ENCODE data around the gene EHD4. TPM values are rescaled to one million over a fixed set of nuclear protein-coding genes. Genes with fewer than 3 reads are reported as not detected.

Gene EHD4
- polyA plus RNA-seq, 2 of the 4 experiments (the other 2 are of a cell fraction) = 8.2 to 9.0 TPM

DNA sequence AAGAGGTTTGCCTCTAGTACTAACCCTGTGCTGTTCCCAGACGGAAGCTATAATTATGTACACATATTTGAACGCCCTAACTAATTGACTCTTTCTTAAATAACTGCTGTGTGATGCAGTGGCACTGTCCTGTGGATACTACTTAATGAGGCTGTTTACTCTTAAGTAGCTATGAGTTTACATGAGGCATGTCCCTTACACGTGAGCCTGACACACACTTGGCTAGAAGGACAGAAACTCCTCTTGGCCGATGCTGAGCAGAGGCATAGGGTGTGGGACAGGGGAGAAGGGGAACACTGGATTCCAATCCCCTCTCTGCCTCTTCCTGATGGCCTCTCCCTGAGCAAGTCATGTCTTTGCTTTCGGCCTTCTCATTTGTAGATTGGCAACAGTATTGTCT lies 21.9 kb downstream of the EHD4 start:
- FAIRE-seq = no peak
- TF ChIP-seq, protein P1, sequence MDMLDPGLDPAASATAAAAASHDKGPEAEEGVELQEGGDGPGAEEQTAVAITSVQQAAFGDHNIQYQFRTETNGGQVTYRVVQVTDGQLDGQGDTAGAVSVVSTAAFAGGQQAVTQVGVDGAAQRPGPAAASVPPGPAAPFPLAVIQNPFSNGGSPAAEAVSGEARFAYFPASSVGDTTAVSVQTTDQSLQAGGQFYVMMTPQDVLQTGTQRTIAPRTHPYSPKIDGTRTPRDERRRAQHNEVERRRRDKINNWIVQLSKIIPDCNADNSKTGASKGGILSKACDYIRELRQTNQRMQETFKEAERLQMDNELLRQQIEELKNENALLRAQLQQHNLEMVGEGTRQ (IDR thresholded peaks at IDR 0.05) = no peak
- TF ChIP-seq, protein P2, sequence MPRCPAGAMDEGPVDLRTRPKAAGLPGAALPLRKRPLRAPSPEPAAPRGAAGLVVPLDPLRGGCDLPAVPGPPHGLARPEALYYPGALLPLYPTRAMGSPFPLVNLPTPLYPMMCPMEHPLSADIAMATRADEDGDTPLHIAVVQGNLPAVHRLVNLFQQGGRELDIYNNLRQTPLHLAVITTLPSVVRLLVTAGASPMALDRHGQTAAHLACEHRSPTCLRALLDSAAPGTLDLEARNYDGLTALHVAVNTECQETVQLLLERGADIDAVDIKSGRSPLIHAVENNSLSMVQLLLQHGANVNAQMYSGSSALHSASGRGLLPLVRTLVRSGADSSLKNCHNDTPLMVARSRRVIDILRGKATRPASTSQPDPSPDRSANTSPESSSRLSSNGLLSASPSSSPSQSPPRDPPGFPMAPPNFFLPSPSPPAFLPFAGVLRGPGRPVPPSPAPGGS (IDR thresholded peaks at IDR 0.05) = no peak
- no peak for TF ChIP-seq ZFP36 (IDR thresholded peaks at IDR 0.05; ENCODE audit: borderline replicate concordance, partially characterized antibody)
- no peak for TF ChIP-seq JUNB (IDR thresholded peaks at IDR 0.05)
- TF ChIP-seq HOXB5 (CRISPR knock-in tag; IDR thresholded peaks at IDR 0.05) = no peak
- no peak for TF ChIP-seq HOXB13 (CRISPR knock-in tag; IDR thresholded peaks at IDR 0.05; ENCODE audit: low read depth)
- ChIA-PET POLR2A (no interaction called here), CTCF (interaction anchor here (2.2 to 2.9 kb wide), 2 partner anchors 46 to 134 kb away, joined by 5 to 8 read pairs; no protein-coding TSS in a partner anchor)
- H3K4me1 ChIP-seq = peaks cover 8% of the 10 kb centered on the region; the same call in 1 of the 3 replicates
- ATAC-seq = no peak
- DNase-seq (ENCODE audit: low read depth in 1 of 2, low spot score in 1 of 2) = no peak
- H3K4me3 ChIP-seq = no peak overlapping the region
- WGBS (ENCODE audit: missing lambda C conversion rate) = 76% methylated on average over 5 of the region's 5 CpGs
- no peak overlapping the region for H3K4me2 ChIP-seq
- H3K27ac ChIP-seq = no peak overlapping the region
- no peaks in the 10 kb centered on the region for H3K9me3 ChIP-seq

DNA sequence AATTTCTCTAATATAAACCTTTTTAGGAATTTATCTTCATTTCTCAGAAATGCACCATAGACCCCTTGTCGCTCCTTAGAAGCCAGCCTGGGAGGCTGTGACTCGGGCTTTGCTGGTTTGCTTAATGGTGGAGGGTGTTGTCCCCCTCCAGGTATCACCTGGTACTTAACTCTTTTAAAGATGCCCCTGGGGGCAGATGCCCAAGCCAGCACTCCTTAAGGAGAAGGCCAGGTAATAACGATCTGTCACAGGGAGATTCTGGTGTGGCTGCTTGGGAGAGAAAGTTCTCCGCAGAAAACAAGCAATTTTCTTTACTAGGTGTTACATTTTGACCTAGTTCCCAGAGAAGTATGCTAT lies 22.3 kb downstream of the EHD4 start:
- Histone ChIP-seq H3K4me3 (no peak overlapping the region), H3K27ac (no peak overlapping the region), H3K4me1 (peaks cover 10% of the 10 kb centered on the region; the same call in 2 of the 3 replicates), H3K9me3 (no peaks in the 10 kb centered on the region), H3K4me2 (no peak overlapping the region)
- TF ChIP-seq KDM5A (IDR thresholded peaks at IDR 0.05) (no peak), MAFK (IDR thresholded peaks at IDR 0.05; ENCODE audit: partially characterized antibody) (no peak), ZNF302 (CRISPR knock-in tag; IDR thresholded peaks at IDR 0.05) (no peak), EHMT2 (IDR thresholded peaks at IDR 0.05; ENCODE audit: low read depth) (no peak)
- POLR2A ChIA-PET = no interaction called here
- CTCF ChIA-PET = interaction anchor here (2.2 to 2.9 kb wide), 2 partner anchors 45 to 134 kb away, joined by 5 to 8 read pairs; no protein-coding TSS in a partner anchor
- WGBS (ENCODE audit: missing lambda C conversion rate) = 82% methylated on average over 4 of the region's 4 CpGs
- no peak for ATAC-seq
- DNase-seq (ENCODE audit: low read depth in 1 of 2, low spot score in 1 of 2) = no peak
- no peak for FAIRE-seq

DNA sequence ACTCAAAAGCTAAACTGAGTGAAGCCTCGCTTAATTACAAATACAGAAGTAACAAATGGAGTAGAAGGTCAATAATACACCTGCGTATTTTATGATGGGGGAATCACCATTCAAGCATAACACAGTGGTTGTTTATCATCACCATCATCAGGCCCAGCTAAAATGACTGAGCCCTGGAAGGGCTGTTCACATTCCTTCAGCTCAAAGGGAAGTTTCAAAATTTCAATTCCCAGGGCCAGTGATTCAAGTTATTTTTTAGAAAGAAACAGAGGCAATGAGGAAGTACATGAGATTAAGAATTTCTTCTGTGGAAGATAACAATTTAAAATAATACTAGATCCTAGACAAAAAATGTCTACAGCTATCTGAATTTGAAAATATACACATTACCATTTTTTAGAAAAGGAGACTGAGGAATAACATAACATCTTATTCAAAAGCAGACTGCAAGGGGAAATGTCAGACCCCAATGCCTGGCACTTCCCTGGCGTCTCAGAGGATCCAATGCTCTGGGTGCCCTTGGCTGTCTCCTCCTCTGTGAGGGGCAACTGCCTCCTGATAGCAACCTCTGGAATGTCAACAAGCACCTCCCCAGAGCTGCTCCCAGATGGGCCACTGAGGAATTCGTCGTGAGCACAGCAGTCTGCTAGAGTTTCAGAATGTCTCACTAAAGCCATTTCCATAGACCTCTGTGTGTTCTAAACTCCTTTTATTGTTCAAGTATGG lies 22.8 kb downstream of the EHD4 start:
- no peak overlapping the region for H3K4me3 ChIP-seq
- H3K4me2 ChIP-seq = no peak overlapping the region
- FAIRE-seq (no peak), ATAC-seq (no peak), DNase-seq (ENCODE audit: low read depth in 1 of 2, low spot score in 1 of 2) (no peak)
- 88% methylated on average over 5 of the region's 5 CpGs for WGBS (ENCODE audit: missing lambda C conversion rate)
- ChIA-PET CTCF (interaction anchor here (1.8 to 2.9 kb wide), 2 partner anchors 8 to 45 kb away, joined by 5 to 8 read pairs; no protein-coding TSS in a partner anchor), POLR2A (no interaction called here)
- no peak overlapping the region for H3K27ac ChIP-seq
- H3K4me1 ChIP-seq = peaks cover 15% of the 10 kb centered on the region
- H3K9me3 ChIP-seq = no peaks in the 10 kb centered on the region
- TF ChIP-seq, protein P3, sequence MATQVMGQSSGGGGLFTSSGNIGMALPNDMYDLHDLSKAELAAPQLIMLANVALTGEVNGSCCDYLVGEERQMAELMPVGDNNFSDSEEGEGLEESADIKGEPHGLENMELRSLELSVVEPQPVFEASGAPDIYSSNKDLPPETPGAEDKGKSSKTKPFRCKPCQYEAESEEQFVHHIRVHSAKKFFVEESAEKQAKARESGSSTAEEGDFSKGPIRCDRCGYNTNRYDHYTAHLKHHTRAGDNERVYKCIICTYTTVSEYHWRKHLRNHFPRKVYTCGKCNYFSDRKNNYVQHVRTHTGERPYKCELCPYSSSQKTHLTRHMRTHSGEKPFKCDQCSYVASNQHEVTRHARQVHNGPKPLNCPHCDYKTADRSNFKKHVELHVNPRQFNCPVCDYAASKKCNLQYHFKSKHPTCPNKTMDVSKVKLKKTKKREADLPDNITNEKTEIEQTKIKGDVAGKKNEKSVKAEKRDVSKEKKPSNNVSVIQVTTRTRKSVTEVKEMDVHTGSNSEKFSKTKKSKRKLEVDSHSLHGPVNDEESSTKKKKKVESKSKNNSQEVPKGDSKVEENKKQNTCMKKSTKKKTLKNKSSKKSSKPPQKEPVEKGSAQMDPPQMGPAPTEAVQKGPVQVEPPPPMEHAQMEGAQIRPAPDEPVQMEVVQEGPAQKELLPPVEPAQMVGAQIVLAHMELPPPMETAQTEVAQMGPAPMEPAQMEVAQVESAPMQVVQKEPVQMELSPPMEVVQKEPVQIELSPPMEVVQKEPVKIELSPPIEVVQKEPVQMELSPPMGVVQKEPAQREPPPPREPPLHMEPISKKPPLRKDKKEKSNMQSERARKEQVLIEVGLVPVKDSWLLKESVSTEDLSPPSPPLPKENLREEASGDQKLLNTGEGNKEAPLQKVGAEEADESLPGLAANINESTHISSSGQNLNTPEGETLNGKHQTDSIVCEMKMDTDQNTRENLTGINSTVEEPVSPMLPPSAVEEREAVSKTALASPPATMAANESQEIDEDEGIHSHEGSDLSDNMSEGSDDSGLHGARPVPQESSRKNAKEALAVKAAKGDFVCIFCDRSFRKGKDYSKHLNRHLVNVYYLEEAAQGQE (IDR thresholded peaks at IDR 0.05) = no peak
- TF ChIP-seq, protein P4, sequence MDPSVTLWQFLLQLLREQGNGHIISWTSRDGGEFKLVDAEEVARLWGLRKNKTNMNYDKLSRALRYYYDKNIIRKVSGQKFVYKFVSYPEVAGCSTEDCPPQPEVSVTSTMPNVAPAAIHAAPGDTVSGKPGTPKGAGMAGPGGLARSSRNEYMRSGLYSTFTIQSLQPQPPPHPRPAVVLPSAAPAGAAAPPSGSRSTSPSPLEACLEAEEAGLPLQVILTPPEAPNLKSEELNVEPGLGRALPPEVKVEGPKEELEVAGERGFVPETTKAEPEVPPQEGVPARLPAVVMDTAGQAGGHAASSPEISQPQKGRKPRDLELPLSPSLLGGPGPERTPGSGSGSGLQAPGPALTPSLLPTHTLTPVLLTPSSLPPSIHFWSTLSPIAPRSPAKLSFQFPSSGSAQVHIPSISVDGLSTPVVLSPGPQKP (IDR thresholded peaks at IDR 0.05; ENCODE audit: low read depth, low read length) = no peak
- TF ChIP-seq, protein P5, sequence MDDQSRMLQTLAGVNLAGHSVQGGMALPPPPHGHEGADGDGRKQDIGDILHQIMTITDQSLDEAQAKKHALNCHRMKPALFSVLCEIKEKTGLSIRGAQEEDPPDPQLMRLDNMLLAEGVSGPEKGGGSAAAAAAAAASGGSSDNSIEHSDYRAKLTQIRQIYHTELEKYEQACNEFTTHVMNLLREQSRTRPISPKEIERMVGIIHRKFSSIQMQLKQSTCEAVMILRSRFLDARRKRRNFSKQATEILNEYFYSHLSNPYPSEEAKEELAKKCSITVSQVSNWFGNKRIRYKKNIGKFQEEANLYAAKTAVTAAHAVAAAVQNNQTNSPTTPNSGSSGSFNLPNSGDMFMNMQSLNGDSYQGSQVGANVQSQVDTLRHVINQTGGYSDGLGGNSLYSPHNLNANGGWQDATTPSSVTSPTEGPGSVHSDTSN (IDR thresholded peaks at IDR 0.05) = no peak
- TF ChIP-seq HOXA7 (CRISPR knock-in tag; IDR thresholded peaks at IDR 0.05) = no peak
- TF ChIP-seq HEYL (CRISPR knock-in tag; IDR thresholded peaks at IDR 0.05) = no peak
- TF ChIP-seq TP53 (CRISPR knock-in tag; IDR thresholded peaks at IDR 0.05) = no peak
- no peak for TF ChIP-seq EP300 (IDR thresholded peaks at IDR 0.05)
- no peak for TF ChIP-seq EHF (CRISPR knock-in tag; IDR thresholded peaks at IDR 0.05)
- TF ChIP-seq, protein P6, sequence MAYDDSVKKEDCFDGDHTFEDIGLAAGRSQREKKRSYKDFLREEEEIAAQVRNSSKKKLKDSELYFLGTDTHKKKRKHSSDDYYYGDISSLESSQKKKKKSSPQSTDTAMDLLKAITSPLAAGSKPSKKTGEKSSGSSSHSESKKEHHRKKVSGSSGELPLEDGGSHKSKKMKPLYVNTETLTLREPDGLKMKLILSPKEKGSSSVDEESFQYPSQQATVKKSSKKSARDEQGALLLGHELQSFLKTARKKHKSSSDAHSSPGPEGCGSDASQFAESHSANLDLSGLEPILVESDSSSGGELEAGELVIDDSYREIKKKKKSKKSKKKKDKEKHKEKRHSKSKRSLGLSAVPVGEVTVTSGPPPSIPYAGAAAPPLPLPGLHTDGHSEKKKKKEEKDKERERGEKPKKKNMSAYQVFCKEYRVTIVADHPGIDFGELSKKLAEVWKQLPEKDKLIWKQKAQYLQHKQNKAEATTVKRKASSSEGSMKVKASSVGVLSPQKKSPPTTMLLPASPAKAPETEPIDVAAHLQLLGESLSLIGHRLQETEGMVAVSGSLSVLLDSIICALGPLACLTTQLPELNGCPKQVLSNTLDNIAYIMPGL (CRISPR knock-in tag; IDR thresholded peaks at IDR 0.05; ENCODE audit: borderline replicate concordance) = no peak
- no peak for TF ChIP-seq SMC3 (IDR thresholded peaks at IDR 0.05)
- TF ChIP-seq, protein P7, sequence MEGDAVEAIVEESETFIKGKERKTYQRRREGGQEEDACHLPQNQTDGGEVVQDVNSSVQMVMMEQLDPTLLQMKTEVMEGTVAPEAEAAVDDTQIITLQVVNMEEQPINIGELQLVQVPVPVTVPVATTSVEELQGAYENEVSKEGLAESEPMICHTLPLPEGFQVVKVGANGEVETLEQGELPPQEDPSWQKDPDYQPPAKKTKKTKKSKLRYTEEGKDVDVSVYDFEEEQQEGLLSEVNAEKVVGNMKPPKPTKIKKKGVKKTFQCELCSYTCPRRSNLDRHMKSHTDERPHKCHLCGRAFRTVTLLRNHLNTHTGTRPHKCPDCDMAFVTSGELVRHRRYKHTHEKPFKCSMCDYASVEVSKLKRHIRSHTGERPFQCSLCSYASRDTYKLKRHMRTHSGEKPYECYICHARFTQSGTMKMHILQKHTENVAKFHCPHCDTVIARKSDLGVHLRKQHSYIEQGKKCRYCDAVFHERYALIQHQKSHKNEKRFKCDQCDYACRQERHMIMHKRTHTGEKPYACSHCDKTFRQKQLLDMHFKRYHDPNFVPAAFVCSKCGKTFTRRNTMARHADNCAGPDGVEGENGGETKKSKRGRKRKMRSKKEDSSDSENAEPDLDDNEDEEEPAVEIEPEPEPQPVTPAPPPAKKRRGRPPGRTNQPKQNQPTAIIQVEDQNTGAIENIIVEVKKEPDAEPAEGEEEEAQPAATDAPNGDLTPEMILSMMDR (IDR thresholded peaks at IDR 0.05) = no peak

Data from A549 (cell line).